ENCODE data around the gene RAB3C.

GRCh38 chr5:58714046-58714445 is 131.2 kb downstream of the RAB3C start:
- TF ChIP-seq CTCF (conservative IDR thresholded peaks at IDR 0.05) = no peak
- TF ChIP-seq ZFX (IDR thresholded peaks at IDR 0.05) = no peak
